Measurements from ENCODE around the gene WIF1. TPM values are rescaled to one million over a fixed set of nuclear protein-coding genes. Genes with fewer than 3 reads are reported as not detected.
A peak's percentile ranks its signal among the peaks of the same experiment; 100 is the strongest.

The WIF1 gene
- total RNA-seq, 2 experiments from 2014 or later = 0.12 TPM; not detected in 1

- ChIA-PET CTCF (interaction anchor here (1.3 to 2.0 kb wide), 2 partner anchors 13 kb away, joined by 3 to 12 read pairs; partner anchors contain the start of gene LEMD3), POLR2A (interaction anchor here (0.5 to 2.8 kb wide), 3 partner anchors 9 to 728 kb away, joined by 3 to 21 read pairs (median 3); partner anchors contain the start of gene LEMD3)
- H3K4me1 Mint-ChIP-seq (ENCODE audit: low read depth) = peaks cover 16% of the 10 kb centered on the region
- H3K27me3 Mint-ChIP-seq = peaks cover 12% of the 10 kb centered on the region
- peak; percentile 20 for DNase-seq
- H3K9me3 Mint-ChIP-seq = no peaks in the 10 kb centered on the region
- H3K27ac Mint-ChIP-seq = peak overlapping the region; percentile 35
- intact Hi-C loops (cut with micrococcal nuclease) = loop anchor here (1.0 kb wide), 2 partner anchors 14 to 94 kb away; partner anchors contain the start of gene LEMD3
- peak overlapping the region; percentile 13 for H3K4me3 Mint-ChIP-seq
- no peaks in the 10 kb centered on the region for H3K36me3 Mint-ChIP-seq
Observed at GRCh38 chr12:65155784-65156183, 34.7 kb upstream of the WIF1 start.

- intact Hi-C loops (cut with micrococcal nuclease) = no loop called here
- Mint-ChIP-seq H3K4me3 (no peak overlapping the region), H3K27me3 (no peaks in the 10 kb centered on the region), H3K9me3 (no peaks in the 10 kb centered on the region), H3K36me3 (no peaks in the 10 kb centered on the region), H3K27ac (no peak overlapping the region), H3K4me1 (ENCODE audit: low read depth) (peaks cover 16% of the 10 kb centered on the region)
- CTCF ChIA-PET = no interaction called here
- DNase-seq = no peak
- POLR2A ChIA-PET = no interaction called here
Observed at GRCh38 chr12:65152596-65152995, 31.5 kb upstream of the WIF1 start.

GRCh38 chr12:65152012-65152411 is 30.9 kb upstream of the WIF1 start:
- ChIA-PET POLR2A (no interaction called here), CTCF (no interaction called here)
- no peak overlapping the region for H3K4me3 Mint-ChIP-seq
- no peaks in the 10 kb centered on the region for H3K9me3 Mint-ChIP-seq
- H3K27ac Mint-ChIP-seq = no peak overlapping the region
- H3K36me3 Mint-ChIP-seq = no peaks in the 10 kb centered on the region
- no peaks in the 10 kb centered on the region for H3K27me3 Mint-ChIP-seq
- intact Hi-C loops (cut with micrococcal nuclease) = no loop called here
- DNase-seq = no peak
- H3K4me1 Mint-ChIP-seq (ENCODE audit: low read depth) = peaks cover 14% of the 10 kb centered on the region

GRCh38 chr12:65147312-65147905 is 26.3 kb upstream of the WIF1 start:
- no peak for DNase-seq
- no peaks in the 10 kb centered on the region for H3K9me3 Mint-ChIP-seq
- intact Hi-C loops (cut with micrococcal nuclease) = no loop called here
- no peaks in the 10 kb centered on the region for H3K4me1 Mint-ChIP-seq (ENCODE audit: low read depth)
- H3K36me3 Mint-ChIP-seq = no peaks in the 10 kb centered on the region
- ChIA-PET POLR2A (interaction anchor here (0.5 kb wide), 1 partner anchor 9 kb away, joined by 3 read pairs; no protein-coding TSS in a partner anchor), CTCF (interaction anchor here (0.6 kb wide), 1 partner anchor 855 kb away, joined by 3 read pairs; no protein-coding TSS in a partner anchor)
- H3K27me3 Mint-ChIP-seq = peaks cover 11% of the 10 kb centered on the region
- no peak overlapping the region for H3K27ac Mint-ChIP-seq
- H3K4me3 Mint-ChIP-seq = no peak overlapping the region

- Mint-ChIP-seq H3K4me3 (no peak overlapping the region), H3K36me3 (peaks cover 4% of the 10 kb centered on the region), H3K27ac (no peak overlapping the region), H3K4me1 (ENCODE audit: low read depth) (no peaks in the 10 kb centered on the region), H3K27me3 (peaks cover 12% of the 10 kb centered on the region), H3K9me3 (peaks cover 5% of the 10 kb centered on the region)
- no peak for DNase-seq
- ChIA-PET POLR2A (no interaction called here), CTCF (interaction anchor here (1.3 kb wide), 1 partner anchor 91 kb away, joined by 4 read pairs; no protein-coding TSS in a partner anchor)
- intact Hi-C loops (cut with micrococcal nuclease) = no loop called here
Observed at GRCh38 chr12:65140738-65141137, 19.6 kb upstream of the WIF1 start.

GRCh38 chr12:65139389-65139788 is 18.3 kb upstream of the WIF1 start:
- no peak overlapping the region for H3K4me3 Mint-ChIP-seq
- H3K27ac Mint-ChIP-seq = no peak overlapping the region
- no peaks in the 10 kb centered on the region for H3K4me1 Mint-ChIP-seq (ENCODE audit: low read depth)
- CTCF ChIA-PET = no interaction called here
- peaks cover 4% of the 10 kb centered on the region for H3K36me3 Mint-ChIP-seq
- DNase-seq = no peak
- POLR2A ChIA-PET = no interaction called here
- H3K27me3 Mint-ChIP-seq = peaks cover 8% of the 10 kb centered on the region
- intact Hi-C loops (cut with micrococcal nuclease) = no loop called here
- H3K9me3 Mint-ChIP-seq = peaks cover 5% of the 10 kb centered on the region

- Mint-ChIP-seq H3K36me3 (peaks cover 4% of the 10 kb centered on the region), H3K9me3 (peaks cover 5% of the 10 kb centered on the region), H3K4me3 (no peak overlapping the region), H3K27ac (no peak overlapping the region), H3K27me3 (peaks cover 6% of the 10 kb centered on the region), H3K4me1 (ENCODE audit: low read depth) (no peaks in the 10 kb centered on the region)
- CTCF ChIA-PET = interaction anchor here (0.6 kb wide), 1 partner anchor 101 kb away, joined by 3 read pairs; no protein-coding TSS in a partner anchor
- intact Hi-C loops (cut with micrococcal nuclease) = no loop called here
- POLR2A ChIA-PET = no interaction called here
- DNase-seq = no peak
Observed at GRCh38 chr12:65133879-65134278, 12.8 kb upstream of the WIF1 start.

- DNase-seq = no peak
- POLR2A ChIA-PET = no interaction called here
Observed at GRCh38 chr12:65126482-65126881, 5.4 kb upstream of the WIF1 start.

GRCh38 chr12:65125975-65126374 is 4.9 kb upstream of the WIF1 start:
- Mint-ChIP-seq H3K27me3 (peaks cover 23% of the 10 kb centered on the region), H3K4me1 (ENCODE audit: low read depth) (peaks cover under 1% of the 10 kb centered on the region), H3K4me3 (no peak overlapping the region), H3K9me3 (no peaks in the 10 kb centered on the region), H3K27ac (no peak overlapping the region), H3K36me3 (no peaks in the 10 kb centered on the region)
- intact Hi-C loops (cut with micrococcal nuclease) = no loop called here
- no peak for DNase-seq
- ChIA-PET POLR2A (no interaction called here), CTCF (interaction anchor here (1.1 to 1.2 kb wide), 2 partner anchors 236 to 330 kb away, joined by 5 to 7 read pairs; no protein-coding TSS in a partner anchor)

More at GRCh38 chr12:65126482-65126881, 5.4 kb upstream of the WIF1 start:
- Mint-ChIP-seq H3K4me3 (no peak overlapping the region), H3K27ac (no peak overlapping the region), H3K4me1 (ENCODE audit: low read depth) (no peaks in the 10 kb centered on the region), H3K36me3 (no peaks in the 10 kb centered on the region), H3K9me3 (no peaks in the 10 kb centered on the region), H3K27me3 (peaks cover 24% of the 10 kb centered on the region)
- intact Hi-C loops (cut with micrococcal nuclease) = no loop called here
- CTCF ChIA-PET = interaction anchor here (1.2 kb wide), 1 partner anchor 331 kb away, joined by 7 read pairs; no protein-coding TSS in a partner anchor

- ChIA-PET CTCF (interaction anchor here (1.1 to 1.4 kb wide), 2 partner anchors 107 to 235 kb away, joined by 3 to 5 read pairs; no protein-coding TSS in a partner anchor), POLR2A (no interaction called here)
- H3K4me3 Mint-ChIP-seq = no peak overlapping the region
- H3K27me3 Mint-ChIP-seq = peaks cover 30% of the 10 kb centered on the region
- H3K4me1 Mint-ChIP-seq (ENCODE audit: low read depth) = peaks cover 6% of the 10 kb centered on the region
- DNase-seq = no peak
- no peak overlapping the region for H3K27ac Mint-ChIP-seq
- H3K36me3 Mint-ChIP-seq = no peaks in the 10 kb centered on the region
- intact Hi-C loops (cut with micrococcal nuclease) = no loop called here
- H3K9me3 Mint-ChIP-seq = no peaks in the 10 kb centered on the region
Observed at GRCh38 chr12:65125247-65125646, 4.1 kb upstream of the WIF1 start.

GRCh38 chr12:65123435-65124063 is 2.4 kb upstream of the WIF1 start:
- H3K36me3 Mint-ChIP-seq = no peaks in the 10 kb centered on the region
- ChIA-PET POLR2A (no interaction called here), CTCF (interaction anchor here (0.6 to 1.9 kb wide), 11 partner anchors 12 to 342 kb away, joined by 3 to 27 read pairs (median 4); no protein-coding TSS in a partner anchor)
- intact Hi-C loops (cut with micrococcal nuclease) = loop anchor here (1.0 to 5.0 kb wide), 3 partner anchors 44 to 327 kb away; partner anchors contain the start of gene LEMD3
- no peak overlapping the region for H3K4me3 Mint-ChIP-seq
- peaks cover 6% of the 10 kb centered on the region for H3K4me1 Mint-ChIP-seq (ENCODE audit: low read depth)
- no peaks in the 10 kb centered on the region for H3K9me3 Mint-ChIP-seq
- H3K27ac Mint-ChIP-seq = no peak overlapping the region
- H3K27me3 Mint-ChIP-seq = peaks cover 32% of the 10 kb centered on the region
- no peak for DNase-seq

- CTCF ChIA-PET = interaction anchor here (0.6 to 1.9 kb wide), 9 partner anchors 12 to 327 kb away, joined by 3 to 27 read pairs (median 4); partner anchors contain the start of gene LEMD3
Observed at GRCh38 chr12:65122703-65123102, 1.6 kb upstream of the WIF1 start.

More at GRCh38 chr12:65122703-65123102, 1.6 kb upstream of the WIF1 start:
- no peak overlapping the region for H3K27ac Mint-ChIP-seq
- DNase-seq = no peak
- intact Hi-C loops (cut with micrococcal nuclease) = loop anchor here (1.0 to 5.0 kb wide), 3 partner anchors 45 to 326 kb away; partner anchors contain the start of gene LEMD3
- H3K36me3 Mint-ChIP-seq = no peaks in the 10 kb centered on the region
- H3K4me1 Mint-ChIP-seq (ENCODE audit: low read depth) = peaks cover 6% of the 10 kb centered on the region
- H3K9me3 Mint-ChIP-seq = no peaks in the 10 kb centered on the region
- POLR2A ChIA-PET = no interaction called here
- H3K27me3 Mint-ChIP-seq = peaks cover 34% of the 10 kb centered on the region
- no peak overlapping the region for H3K4me3 Mint-ChIP-seq
